KOPT-K1 (cell line): ENCODE results near the gene ROR1.

Experiments used
- H3K27ac ChIP-seq: fragments of 200-600 bp; sonication (generic); 2 replicates; pipeline ENCODE4 v1.5.1; 2016; ENCODE audit warnings: antibody characterized with exemption, mild to moderate bottlenecking, low read depth, low read length; ENCODE audit not compliant: poor library complexity, severe bottlenecking
- H3K36me3 ChIP-seq: fragments of 200-600 bp; sonication (generic); 2 replicates; pipeline ENCODE4 v1.5.1; 2017; ENCODE audit warnings: antibody characterized with exemption, mild to moderate bottlenecking, low read length, moderate library complexity; ENCODE audit not compliant: insufficient read depth
- H3K9me3 ChIP-seq: fragments of 200-600 bp; sonication (generic); 2 replicates; pipeline ENCODE4 v1.5.1; 2017; ENCODE audit warnings: antibody characterized with exemption, low read length, mild to moderate bottlenecking; ENCODE audit not compliant: insufficient read depth, poor library complexity, severe bottlenecking

Gene ROR1

DNA sequence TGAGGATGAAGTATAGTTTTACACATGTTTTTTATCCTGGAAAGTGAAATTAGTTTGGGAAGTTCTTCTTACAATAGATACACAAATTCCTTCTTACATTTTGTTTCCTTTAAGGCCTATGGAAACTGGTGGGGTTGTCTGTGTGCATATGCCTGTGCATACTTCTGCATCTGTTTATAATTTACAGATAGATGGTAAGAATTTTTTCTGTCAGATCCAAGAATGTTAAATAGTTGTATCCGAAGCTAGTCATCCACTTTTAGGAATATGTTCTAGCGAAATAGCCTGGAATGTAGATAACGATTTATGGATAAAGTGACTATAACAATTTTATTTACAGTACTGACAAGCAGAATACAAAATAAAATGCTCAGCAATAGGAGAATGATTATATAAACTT, 194.1 kb downstream of the ROR1 start:
- Histone ChIP-seq H3K9me3 (no peaks in the 10 kb centered on the region), H3K27ac (no peak overlapping the region), H3K36me3 (no peaks in the 10 kb centered on the region)

DNA sequence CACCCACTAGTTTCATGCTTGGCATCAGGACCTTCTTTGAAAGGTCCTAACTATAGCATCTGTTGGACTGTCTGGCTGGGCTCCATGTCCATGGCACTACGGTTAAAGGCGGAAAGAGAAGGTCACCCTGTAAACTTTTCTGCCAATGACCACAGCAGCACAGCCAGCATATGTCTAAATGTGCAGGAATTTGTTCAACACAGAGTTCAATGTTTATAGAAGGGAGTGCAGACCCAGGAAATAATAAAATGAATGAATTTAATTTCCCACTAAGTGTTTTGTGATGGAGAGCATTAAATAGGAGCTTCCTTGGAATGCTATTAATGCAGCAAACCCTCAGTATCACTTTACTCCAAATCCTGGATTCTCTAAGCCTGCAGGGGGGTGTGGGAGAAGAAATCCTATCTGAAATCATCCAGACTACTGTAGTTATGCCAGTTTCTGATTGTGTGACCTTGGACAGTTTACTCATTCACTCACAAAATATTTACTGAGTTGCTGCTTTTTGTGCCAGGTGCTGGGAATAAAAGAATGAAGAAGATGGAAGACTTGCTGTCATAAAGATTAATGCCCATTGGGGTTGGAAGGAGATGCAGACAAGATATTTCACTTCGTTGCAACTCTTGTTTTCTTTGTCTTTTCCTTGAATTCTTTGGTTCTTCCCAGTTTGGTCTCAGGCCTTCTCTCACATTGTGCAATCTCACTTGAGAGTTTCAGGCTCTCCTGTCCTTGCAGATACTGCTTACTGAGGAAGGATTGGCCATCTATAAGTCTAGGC, 195.0 kb downstream of the ROR1 start:
- no peaks in the 10 kb centered on the region for H3K36me3 ChIP-seq
- no peaks in the 10 kb centered on the region for H3K9me3 ChIP-seq
- H3K27ac ChIP-seq, result no peak overlapping the region

DNA sequence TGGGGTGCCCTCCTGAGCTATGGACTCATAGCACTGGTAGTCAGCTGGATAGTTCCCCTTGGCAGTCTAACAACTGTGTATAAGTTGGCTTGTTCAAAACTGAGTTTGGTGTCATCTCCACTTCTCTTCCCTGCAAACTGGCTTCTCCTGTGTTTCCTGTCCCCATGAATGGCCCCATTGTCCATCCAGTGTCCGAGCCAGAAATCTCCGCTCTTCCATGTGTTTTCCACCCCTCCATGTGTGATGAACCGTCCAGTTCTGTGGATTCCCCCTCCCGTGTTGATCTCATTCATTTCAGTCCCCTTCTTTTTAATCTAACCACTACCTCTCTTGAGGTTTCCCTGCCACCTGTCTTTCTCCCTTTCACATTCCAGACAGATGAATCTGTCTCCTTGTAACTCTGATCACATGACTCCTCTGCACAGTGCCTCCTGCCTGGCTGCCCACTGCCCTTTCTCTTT, 195.7 kb downstream of the ROR1 start:
- H3K9me3 ChIP-seq, result no peaks in the 10 kb centered on the region
- H3K27ac ChIP-seq, result no peak overlapping the region
- no peaks in the 10 kb centered on the region for H3K36me3 ChIP-seq

- H3K27ac ChIP-seq, result no peak overlapping the region
- no peaks in the 10 kb centered on the region for H3K36me3 ChIP-seq
- H3K9me3 ChIP-seq, result no peaks in the 10 kb centered on the region
These were observed 197.7 kb downstream of the ROR1 start for GRCh38 chr1:63971557-63971956.

DNA sequence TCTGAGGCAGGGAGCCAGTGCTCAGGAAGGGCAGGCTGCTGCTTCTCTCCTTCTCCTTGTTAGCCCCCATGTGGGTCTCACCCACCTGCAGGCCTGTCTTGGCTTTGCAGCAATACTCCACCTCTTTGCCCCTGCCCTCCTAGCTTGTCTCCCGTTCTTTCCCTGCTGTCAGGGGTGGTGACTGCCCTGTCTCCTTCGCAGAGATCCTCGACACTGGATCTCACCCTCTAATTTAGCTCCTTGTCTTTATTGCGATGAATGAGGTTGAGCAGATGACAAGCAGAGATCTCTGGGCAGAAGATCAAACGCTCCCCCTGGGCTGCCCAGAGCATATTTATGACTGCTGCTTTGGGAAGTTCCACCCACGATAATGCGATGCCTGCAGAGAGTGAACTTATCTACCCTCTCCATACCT, 199.2 kb downstream of the ROR1 start:
- H3K36me3 ChIP-seq, result no peaks in the 10 kb centered on the region
- H3K27ac ChIP-seq, result no peak overlapping the region
- H3K9me3 ChIP-seq, result no peaks in the 10 kb centered on the region

GRCh38 chr1:63974966-63975365, 201.1 kb downstream of the ROR1 start:
- Histone ChIP-seq H3K36me3 (no peaks in the 10 kb centered on the region), H3K9me3 (no peaks in the 10 kb centered on the region)

GRCh38 chr1:63975481-63975880, 201.7 kb downstream of the ROR1 start:
- Histone ChIP-seq H3K27ac (no peak overlapping the region), H3K9me3 (no peaks in the 10 kb centered on the region), H3K36me3 (no peaks in the 10 kb centered on the region)

More at GRCh38 chr1:63974966-63975365, 201.1 kb downstream of the ROR1 start:
- no peak overlapping the region for H3K27ac ChIP-seq

GRCh38 chr1:63976006-63976405, 202.2 kb downstream of the ROR1 start:
- Histone ChIP-seq H3K36me3 (no peaks in the 10 kb centered on the region), H3K9me3 (no peaks in the 10 kb centered on the region), H3K27ac (no peak overlapping the region)

DNA sequence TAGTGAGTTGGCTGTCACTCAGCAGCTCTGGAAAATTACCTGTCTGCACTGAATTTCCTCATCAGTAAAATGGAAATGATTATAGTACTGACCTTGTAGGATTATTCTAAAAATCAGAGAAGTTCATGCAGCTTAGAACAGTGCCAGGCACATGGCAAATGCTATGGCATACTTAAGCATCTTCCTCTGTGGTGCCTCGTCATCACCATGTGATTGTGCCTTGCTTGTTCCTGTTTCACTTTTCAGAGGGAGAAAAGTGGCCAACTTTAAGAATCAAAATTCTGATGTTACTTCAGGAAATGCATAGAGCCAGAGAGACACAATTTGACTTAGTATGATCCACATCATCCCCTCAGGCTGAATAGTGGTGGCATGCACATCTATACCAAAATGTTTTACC, 203.6 kb downstream of the ROR1 start:
- Histone ChIP-seq H3K36me3 (no peaks in the 10 kb centered on the region), H3K9me3 (no peaks in the 10 kb centered on the region), H3K27ac (no peak overlapping the region)

- Histone ChIP-seq H3K9me3 (no peaks in the 10 kb centered on the region), H3K27ac (no peak overlapping the region), H3K36me3 (no peaks in the 10 kb centered on the region)
These were observed 207.1 kb downstream of the ROR1 start for GRCh38 chr1:63980740-63981407.

DNA sequence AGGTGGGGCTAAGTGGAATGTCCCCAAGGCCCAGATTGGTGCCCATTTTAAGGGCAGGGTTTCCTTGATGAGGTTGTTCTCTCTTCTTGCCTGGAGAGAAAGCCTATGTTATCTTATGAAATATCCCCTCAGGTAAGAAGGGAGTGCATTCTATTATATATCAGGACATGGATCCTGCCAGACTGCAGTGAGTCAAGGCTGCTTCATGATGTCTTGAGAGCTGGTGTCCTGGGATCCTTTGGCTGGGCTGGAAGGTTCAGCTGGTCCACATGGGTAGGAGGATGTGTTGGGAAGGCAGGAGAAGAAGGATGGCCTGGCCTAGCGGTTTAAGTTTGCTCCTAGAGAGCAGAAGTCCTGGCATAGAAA, 207.6 kb downstream of the ROR1 start:
- Histone ChIP-seq H3K9me3 (no peaks in the 10 kb centered on the region), H3K36me3 (no peaks in the 10 kb centered on the region), H3K27ac (no peak overlapping the region)

- no peak overlapping the region for H3K27ac ChIP-seq
- no peaks in the 10 kb centered on the region for H3K36me3 ChIP-seq
- H3K9me3 ChIP-seq, result no peaks in the 10 kb centered on the region
These were observed 208.4 kb downstream of the ROR1 start for GRCh38 chr1:63982201-63982600.

- H3K27ac ChIP-seq, result no peak overlapping the region
These were observed 209.8 kb downstream of the ROR1 start for GRCh38 chr1:63983391-63984256.

GRCh38 chr1:63984257-63984929, 210.6 kb downstream of the ROR1 start:
- Histone ChIP-seq H3K9me3 (no peaks in the 10 kb centered on the region), H3K36me3 (no peaks in the 10 kb centered on the region), H3K27ac (no peak overlapping the region)

More at GRCh38 chr1:63983391-63984256, 209.8 kb downstream of the ROR1 start:
- Histone ChIP-seq H3K9me3 (no peaks in the 10 kb centered on the region), H3K36me3 (no peaks in the 10 kb centered on the region)

- Histone ChIP-seq H3K36me3 (no peaks in the 10 kb centered on the region), H3K27ac (no peak overlapping the region), H3K9me3 (no peaks in the 10 kb centered on the region)
These were observed 211.1 kb downstream of the ROR1 start for GRCh38 chr1:63984930-63985290.
